Globus pallidus (tissue), 1 donor: Measurements from ENCODE around the gene NAA16.
A peak's percentile ranks its signal among the peaks of the same experiment; 100 is the strongest.
"Not testable (repeated sequence)": the region's sequence is repeated elsewhere in the genome, so short reads cannot be mapped to it uniquely, and the experiment has no call there.

Experiments
- DNase-seq: peaks from one replicate; pipeline ENCODE4 v3.0.0-alpha.2; 2015; ENCODE audit warnings: low spot score

NAA16 gene

GRCh38 chr13:41356385-41356648, 45.2 kb downstream of the NAA16 start:
- DNase-seq = not testable (repeated sequence)

- DNase-seq = no peak
Measured at GRCh38 chr13:41356786-41357185, 45.7 kb downstream of the NAA16 start.

- DNase-seq = no peak
Measured at GRCh38 chr13:41361491-41361890, 50.4 kb downstream of the NAA16 start.

DNA sequence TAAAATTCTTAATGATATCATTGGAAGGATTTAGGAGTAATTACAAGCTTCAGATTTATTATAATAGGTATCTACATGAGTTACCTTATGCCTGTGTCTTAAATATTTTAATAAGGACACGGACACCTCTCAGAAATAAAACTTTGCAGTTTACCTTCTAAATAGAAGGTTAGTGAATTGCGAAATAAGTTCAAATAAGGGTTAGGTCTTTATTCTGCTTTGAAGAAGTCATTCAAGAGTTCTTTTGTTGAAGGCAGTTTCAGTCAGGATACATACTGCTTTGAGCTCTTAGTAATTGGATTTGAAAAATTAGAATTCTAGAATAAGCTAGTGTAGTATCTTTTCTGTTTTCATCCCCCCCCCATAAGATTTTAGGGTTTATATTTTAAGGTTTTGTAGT, 53.0 kb downstream of the NAA16 start:
- DNase-seq = no peak

- DNase-seq = no peak
Measured at GRCh38 chr13:41365631-41366030, 54.6 kb downstream of the NAA16 start.

DNA sequence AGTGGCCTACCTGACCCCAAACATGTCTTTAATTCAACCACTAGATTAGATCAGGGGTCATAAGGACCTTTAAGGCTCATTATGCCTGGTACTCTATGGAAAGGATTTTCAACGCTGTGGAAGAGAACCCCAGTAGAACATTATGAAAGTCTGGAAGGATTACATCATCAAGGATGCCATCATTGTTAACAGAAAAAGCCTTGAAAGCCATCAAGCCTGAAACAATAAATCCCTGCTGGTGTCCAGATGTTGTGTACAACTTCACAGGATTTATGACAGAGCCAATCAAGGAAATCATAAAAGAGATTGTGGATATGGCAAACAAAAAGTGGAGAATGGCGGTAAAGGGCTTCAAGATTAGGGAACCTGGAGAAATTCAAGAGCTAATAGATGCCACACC, 59.7 kb downstream of the NAA16 start:
- no peak for DNase-seq

- DNase-seq = no peak
Measured at GRCh38 chr13:41377446-41377845, 66.4 kb downstream of the NAA16 start.

- DNase-seq = no peak
Measured at GRCh38 chr13:41382431-41382830, 71.4 kb downstream of the NAA16 start.

DNA sequence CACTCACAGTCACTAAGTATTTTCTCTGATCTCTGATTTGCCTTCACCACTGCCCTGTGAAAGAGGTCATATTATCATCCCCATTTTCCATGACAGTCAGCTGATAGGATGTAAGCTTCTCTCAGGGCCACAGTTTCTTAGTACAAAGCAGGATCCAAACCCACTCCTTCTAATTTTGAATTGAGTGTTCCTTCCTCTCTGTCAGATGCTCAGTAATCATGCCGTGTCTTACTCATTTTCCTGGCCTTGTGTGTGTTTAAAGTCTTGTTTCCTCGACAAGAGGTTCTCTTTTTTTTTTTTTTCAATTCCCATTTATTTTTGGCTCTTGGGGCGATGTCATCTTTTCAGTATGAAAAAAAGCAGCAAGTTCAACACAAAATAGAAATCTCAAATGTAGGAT, 72.3 kb downstream of the NAA16 start:
- DNase-seq = no peak

DNA sequence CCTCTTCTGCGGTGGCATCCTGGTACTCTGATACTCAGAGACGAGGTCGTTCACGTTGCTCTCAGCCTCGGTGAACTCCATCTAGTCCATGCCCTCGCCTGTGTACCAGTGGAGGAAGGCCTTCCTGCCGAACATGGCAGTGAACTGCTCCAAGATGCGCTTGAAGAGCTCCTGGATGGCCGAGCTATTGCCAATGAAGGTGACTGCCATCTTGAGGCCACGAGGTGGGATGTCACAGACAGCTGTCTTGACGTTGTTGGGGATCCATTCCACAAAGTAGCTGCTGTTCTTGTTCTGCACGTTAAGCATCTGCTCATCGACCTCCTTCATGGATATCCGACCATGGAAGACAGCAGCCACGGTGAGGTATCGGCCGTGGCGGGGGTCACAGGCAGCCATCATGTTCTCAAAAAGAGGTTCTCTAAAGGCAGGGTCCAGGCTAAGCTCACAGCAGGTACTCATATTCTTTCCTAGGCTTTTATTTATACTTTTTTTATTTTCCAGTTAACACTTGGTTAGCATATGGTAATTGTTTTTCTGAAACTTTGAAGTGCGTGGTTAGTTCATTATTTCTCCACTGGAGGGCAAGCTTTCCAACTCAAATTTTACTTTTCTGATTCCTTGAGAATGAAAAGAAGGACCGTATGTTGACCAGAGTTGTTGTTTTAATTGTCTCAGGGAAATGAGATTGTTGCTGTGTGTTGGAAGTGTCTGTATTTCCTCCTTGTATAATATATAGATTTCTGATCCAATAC, 73.9 kb downstream of the NAA16 start:
- no peak for DNase-seq

GRCh38 chr13:41386211-41386610, 75.1 kb downstream of the NAA16 start:
- peak; percentile 17 for DNase-seq

- DNase-seq = no peak
Measured at GRCh38 chr13:41387576-41387975, 76.5 kb downstream of the NAA16 start.

- DNase-seq = no peak
Measured at GRCh38 chr13:41388143-41388881, 77.2 kb downstream of the NAA16 start.

GRCh38 chr13:41389580-41389979, 78.5 kb downstream of the NAA16 start:
- no peak for DNase-seq

GRCh38 chr13:41394166-41394565, 83.1 kb downstream of the NAA16 start:
- DNase-seq = no peak

- no peak for DNase-seq
Measured at GRCh38 chr13:41398494-41399170, 87.6 kb downstream of the NAA16 start.

DNA sequence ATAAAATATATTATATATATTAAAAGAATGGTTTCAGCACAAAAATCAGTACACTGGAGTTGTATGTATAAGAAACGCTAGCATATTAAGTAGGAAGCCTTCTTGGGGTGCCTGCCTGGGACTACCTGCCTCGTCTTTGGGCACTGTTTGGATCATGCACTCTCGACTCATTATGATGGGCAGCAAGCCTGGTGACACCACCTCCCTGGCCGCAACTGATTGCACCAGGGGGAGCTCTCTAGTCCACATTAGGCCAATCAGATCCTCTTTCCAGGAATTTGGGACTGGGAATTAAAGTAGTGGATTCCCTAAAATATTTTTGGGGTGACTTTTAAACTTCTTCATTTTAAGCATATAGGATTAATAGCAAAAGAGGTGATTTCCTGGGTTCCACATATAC, 90.3 kb downstream of the NAA16 start:
- DNase-seq = no peak

DNA sequence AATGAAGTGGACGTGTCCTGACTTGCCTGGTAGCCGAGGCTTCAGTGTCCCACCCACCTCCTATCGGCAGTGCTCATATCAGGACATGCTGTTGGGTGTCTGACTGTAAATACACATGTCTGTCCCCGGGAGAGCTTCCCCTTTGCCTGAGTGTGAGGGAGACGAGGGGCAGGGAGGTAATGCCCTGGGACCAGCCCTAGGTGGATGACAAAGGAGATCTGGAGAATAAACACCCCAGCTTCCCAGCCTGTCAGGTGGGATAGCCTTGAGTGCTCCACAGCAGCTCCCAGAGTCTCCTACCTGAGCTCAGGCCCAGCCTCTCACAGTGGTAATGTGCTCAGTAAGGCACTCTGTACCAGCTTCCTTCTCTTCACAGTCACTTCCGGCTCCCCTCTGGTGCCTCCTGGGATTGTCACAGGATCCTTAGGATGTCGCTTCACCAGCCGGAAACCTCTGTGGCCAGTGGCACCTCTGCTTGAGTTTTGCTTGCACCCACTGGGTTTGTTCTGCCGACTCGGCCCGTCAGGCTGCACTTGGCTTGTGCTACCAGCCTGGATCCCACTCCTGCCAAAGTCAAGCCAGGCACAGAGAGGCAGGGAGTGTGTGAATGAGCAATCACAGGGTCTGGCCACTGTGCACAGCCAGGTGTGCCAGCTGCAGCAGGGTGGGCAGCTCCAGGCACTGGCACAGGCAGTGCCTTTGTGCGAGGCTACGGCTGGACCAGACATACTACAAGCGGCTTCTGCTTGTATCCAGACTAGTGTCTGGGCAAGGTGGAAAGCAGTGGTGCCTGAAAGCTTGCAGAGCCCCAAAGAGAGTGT, 91.8 kb downstream of the NAA16 start:
- no peak for DNase-seq

- no peak for DNase-seq
Measured at GRCh38 chr13:41403983-41404382, 92.9 kb downstream of the NAA16 start.

DNA sequence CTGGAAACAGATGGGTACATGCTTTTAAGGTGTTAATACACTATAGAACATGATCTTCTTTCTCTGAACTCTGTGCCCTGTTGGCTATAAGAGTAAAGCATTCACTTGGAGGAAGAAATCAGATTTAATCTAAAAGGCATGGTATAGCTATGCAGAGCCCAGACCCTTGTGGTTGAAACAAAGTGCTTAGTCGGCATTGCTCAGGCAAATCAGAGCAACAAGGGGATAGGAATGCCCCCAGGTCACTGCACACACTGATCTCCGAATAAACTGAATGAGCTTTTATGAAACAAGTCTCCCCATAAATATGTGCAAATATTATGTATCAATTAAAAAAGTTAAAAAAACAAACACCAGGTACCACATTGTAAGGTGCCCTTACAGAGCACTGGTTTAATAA, 94.3 kb downstream of the NAA16 start:
- DNase-seq = no peak

- DNase-seq = no peak
Measured at GRCh38 chr13:41407380-41407779, 96.3 kb downstream of the NAA16 start.

- DNase-seq = no peak
Measured at GRCh38 chr13:41408121-41408520, 97.1 kb downstream of the NAA16 start.
